Central memory CD8-positive, alpha-beta T cell (primary cell): ENCODE results near the gene PRKAG3.

Experiments
- ATAC-seq: fragments of 150-1000 bp; cut with Tn5 transposase; replicated peaks from 2 replicates; pipeline ENCODE4 v1.10.0; 2022; ENCODE audit warnings: mild to moderate bottlenecking, moderate FRiP score, moderate number of reproducible peaks; ENCODE audit not compliant: poor library complexity, severe bottlenecking; ENCODE audit errors: extremely low read depth
- DNase-seq, 2 donors: peaks; one replicate each; pipeline ENCODE4 v3.0.0; 2021; ENCODE audit warnings: low spot score in 2 of 2
- H3K27ac Mint-ChIP-seq: one replicate; pipeline ENCODE4 v1.8.0; 2022; ENCODE audit warnings: low read depth, mild to moderate bottlenecking, moderate library complexity, mixed read lengths
- H3K27me3 Mint-ChIP-seq: one replicate; pipeline ENCODE4 v1.8.0; 2022; ENCODE audit warnings: mixed read lengths
- H3K36me3 Mint-ChIP-seq: one replicate; pipeline ENCODE4 v1.8.0; 2022; ENCODE audit warnings: mild to moderate bottlenecking, moderate library complexity, mixed read lengths; ENCODE audit not compliant: insufficient read depth
- H3K4me1 Mint-ChIP-seq: one replicate; pipeline ENCODE4 v1.8.0; 2022; ENCODE audit warnings: mixed read lengths
- H3K4me3 Mint-ChIP-seq: one replicate; pipeline ENCODE4 v1.8.0; 2022; ENCODE audit warnings: mild to moderate bottlenecking, moderate library complexity, mixed read lengths
- H3K9me3 Mint-ChIP-seq: one replicate; pipeline ENCODE4 v1.8.0; 2022; ENCODE audit warnings: mixed read lengths

Gene PRKAG3

DNA sequence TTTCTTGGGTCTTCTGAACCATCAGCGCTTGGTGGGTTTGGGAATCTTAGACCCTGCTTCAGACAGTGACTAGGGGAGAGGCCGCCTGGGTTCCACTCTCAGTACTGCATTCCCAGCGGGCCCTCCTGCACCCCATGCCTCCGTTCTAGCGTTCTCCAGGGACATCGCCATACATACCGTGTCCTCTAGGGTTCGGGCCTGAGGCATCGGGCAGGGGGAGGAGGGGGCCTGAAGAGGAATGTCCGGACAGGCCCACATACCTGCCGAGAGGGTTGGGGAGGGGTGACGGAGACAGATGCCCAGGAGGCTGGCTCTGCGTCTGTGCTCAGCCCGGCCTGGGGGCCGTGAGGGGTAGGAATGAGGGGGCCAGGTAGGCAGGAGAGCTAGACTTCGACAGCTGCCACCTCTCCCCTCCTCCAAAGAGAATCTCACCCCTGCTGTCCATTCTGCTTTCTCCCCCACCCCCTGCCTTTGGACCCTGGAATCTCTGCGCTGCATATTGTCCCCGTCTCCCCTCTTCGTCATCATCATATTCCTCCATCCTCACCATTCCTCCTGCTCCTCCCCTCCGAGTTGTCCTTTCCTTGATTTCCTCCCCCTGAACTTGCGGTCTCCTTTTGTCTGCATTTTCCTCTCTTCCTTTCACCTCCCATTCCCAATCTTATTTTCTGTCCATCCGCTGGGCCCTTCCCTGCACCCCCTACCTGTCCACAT is 41.2 kb upstream of the PRKAG3 start:
- no peak overlapping the region for H3K27ac Mint-ChIP-seq
- peaks cover 35% of the 10 kb centered on the region for H3K4me1 Mint-ChIP-seq
- H3K27me3 Mint-ChIP-seq: peaks cover 43% of the 10 kb centered on the region
- H3K36me3 Mint-ChIP-seq: peaks cover 5% of the 10 kb centered on the region
- H3K4me3 Mint-ChIP-seq: peak overlapping the region; percentile 12
- ATAC-seq (no peak), DNase-seq (no peak)
- H3K9me3 Mint-ChIP-seq: no peaks in the 10 kb centered on the region

DNA sequence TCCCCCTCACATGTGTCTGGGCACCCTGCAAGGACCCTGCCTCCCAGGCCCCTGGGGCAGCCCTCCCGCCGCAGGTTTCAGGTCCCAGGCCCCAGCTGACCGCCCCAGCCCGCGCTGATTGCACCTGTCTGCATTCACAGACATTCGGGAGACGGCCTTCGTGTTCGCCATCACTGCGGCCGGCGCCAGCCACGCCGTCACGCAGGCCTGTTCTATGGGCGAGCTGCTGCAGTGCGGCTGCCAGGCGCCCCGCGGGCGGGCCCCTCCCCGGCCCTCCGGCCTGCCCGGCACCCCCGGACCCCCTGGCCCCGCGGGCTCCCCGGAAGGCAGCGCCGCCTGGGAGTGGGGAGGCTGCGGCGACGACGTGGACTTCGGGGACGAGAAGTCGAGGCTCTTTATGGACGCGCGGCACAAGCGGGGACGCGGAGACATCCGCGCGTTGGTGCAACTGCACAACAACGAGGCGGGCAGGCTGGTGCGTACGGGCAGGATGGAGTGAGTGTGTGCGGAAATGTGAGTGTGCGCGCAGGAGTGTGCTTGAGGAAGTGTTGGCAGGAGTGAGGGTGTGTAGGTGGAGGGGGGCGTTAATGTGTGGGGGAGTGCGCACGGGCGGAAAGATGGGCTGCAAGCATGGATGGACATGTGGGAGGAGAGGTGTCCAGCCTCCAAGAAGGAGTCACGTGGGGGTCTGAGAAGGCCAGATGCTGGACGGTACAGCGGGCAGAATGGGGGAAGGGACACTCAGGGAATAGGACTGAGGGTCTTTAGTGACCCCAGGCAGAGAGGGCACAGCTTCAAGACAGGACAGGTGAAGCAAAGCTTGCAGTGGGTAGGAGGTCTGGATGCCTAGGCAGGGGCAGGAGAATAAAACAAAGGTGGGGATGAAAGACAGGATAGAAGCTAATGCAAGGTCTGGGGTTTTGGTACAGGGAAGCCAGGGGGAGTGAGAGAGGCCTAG is 40.0 kb upstream of the PRKAG3 start:
- Mint-ChIP-seq H3K27me3 (peaks cover 50% of the 10 kb centered on the region), H3K4me3 (peak overlapping the region; percentile 70), H3K36me3 (peaks cover 3% of the 10 kb centered on the region), H3K9me3 (no peaks in the 10 kb centered on the region), H3K4me1 (peaks cover 30% of the 10 kb centered on the region), H3K27ac (peak overlapping the region; percentile 3)
- no peak for DNase-seq
- ATAC-seq: peak; percentile 42

DNA sequence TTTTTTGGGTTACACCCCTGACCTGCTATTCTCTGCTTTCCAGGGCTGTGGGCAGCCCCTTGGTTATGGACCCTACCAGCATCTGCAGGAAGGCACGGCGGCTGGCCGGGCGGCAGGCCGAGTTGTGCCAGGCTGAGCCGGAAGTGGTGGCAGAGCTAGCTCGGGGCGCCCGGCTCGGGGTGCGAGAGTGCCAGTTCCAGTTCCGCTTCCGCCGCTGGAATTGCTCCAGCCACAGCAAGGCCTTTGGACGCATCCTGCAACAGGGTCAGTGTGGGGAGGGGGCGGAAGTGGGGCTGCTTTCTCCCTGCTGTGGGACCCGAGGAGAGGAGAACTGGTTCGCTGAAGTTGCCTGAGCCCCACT is 39.4 kb upstream of the PRKAG3 start:
- Mint-ChIP-seq H3K36me3 (peaks cover 3% of the 10 kb centered on the region), H3K27ac (no peak overlapping the region), H3K9me3 (no peaks in the 10 kb centered on the region), H3K4me3 (peak overlapping the region; percentile 70), H3K27me3 (peaks cover 56% of the 10 kb centered on the region), H3K4me1 (peaks cover 27% of the 10 kb centered on the region)
- peak; percentile 12 for ATAC-seq
- no peak for DNase-seq

DNA sequence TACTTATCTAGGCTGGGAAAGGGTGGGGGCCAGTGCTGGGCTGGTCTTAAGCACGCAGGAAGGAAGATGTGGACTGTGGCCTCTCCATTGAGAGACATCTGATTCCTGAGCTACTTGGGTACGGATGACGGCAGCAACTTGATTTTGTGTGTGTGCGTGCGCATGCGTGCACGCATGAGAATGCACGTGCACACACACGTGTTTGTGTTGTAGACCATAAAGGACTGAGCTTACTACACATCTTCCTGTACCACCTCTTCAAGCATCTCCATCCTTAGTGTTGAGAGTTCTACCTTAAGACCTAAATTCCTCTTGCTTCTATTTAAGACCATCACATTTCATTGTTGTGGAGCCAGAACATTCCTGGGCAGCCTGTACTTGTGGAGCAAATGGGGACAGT is 37.5 kb upstream of the PRKAG3 start:
- Mint-ChIP-seq H3K4me3 (no peak overlapping the region), H3K4me1 (peaks cover 27% of the 10 kb centered on the region), H3K9me3 (no peaks in the 10 kb centered on the region), H3K36me3 (peaks cover 3% of the 10 kb centered on the region), H3K27ac (no peak overlapping the region), H3K27me3 (peaks cover 69% of the 10 kb centered on the region)
- DNase-seq: no peak
- ATAC-seq: no peak

DNA sequence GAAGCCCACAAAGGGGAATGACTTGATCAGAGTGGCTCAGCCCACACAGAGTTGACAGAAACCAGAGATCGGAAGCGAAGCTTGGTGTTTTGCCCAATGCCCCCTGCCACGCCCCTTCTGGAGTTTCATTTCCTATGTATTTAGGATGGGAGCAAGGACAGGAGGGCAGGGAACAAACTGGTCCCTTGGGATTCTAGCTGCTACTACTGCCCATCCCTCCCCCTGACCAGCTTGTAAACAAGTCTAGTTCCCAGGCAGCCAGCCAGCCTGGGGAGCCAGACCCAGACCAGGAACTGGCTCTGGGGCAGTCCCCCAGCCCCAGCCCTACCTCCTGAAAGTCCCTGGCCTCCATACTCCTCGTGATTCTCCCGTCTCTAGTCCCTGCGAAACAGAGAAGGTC is 36.3 kb upstream of the PRKAG3 start:
- Mint-ChIP-seq H3K27ac (no peak overlapping the region), H3K9me3 (no peaks in the 10 kb centered on the region), H3K4me3 (no peak overlapping the region), H3K36me3 (peaks cover 3% of the 10 kb centered on the region), H3K4me1 (peaks cover 23% of the 10 kb centered on the region), H3K27me3 (peaks cover 74% of the 10 kb centered on the region)
- DNase-seq (no peak), ATAC-seq (no peak)

DNA sequence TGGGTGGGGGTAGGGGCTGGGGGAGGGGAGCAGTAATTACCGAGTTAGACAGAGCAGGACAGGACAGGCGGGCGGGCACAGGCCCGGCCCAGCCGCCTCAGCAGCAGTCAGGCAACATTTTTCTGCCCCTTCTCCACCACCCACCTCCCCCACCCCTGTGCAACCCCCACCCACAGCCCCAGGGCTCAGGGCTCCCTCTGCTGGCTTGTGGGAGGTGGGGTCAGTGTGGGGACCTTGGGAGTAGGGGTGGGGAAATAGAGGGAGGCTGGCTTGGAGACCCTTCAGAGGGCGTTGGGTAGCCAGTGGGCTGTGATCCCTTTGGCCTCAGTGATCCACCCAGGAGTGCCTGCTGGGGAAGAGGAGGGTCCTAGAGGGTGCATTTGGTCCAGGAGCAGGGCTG is 34.4 kb upstream of the PRKAG3 start:
- ATAC-seq (no peak), DNase-seq (no peak)
- H3K36me3 Mint-ChIP-seq: no peaks in the 10 kb centered on the region
- H3K4me1 Mint-ChIP-seq: peaks cover 9% of the 10 kb centered on the region
- no peak overlapping the region for H3K27ac Mint-ChIP-seq
- H3K9me3 Mint-ChIP-seq: no peaks in the 10 kb centered on the region
- H3K27me3 Mint-ChIP-seq: peaks cover 75% of the 10 kb centered on the region
- no peak overlapping the region for H3K4me3 Mint-ChIP-seq

DNA sequence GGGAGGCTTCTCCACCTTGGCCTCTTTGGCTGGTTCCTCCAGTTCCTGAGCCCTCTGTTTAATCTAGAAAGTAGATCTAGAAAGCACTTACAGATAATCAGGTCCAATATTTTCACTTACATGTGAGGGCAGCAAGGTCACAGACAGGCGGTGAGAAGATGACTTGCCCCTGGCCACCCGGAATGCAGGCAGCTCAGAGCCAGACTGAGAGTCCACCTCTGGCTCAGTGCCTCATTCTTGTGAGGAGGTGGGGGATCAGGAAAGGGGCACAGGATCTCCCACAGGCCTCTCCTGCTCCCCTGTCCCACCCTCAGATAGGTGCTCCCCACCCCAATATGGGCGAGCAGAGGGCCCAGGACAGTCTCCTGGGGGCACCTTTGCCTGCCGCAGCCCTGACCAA is 33.8 kb upstream of the PRKAG3 start:
- ATAC-seq (no peak), DNase-seq (no peak)
- Mint-ChIP-seq H3K9me3 (no peaks in the 10 kb centered on the region), H3K36me3 (no peaks in the 10 kb centered on the region), H3K27ac (no peak overlapping the region), H3K27me3 (peaks cover 75% of the 10 kb centered on the region), H3K4me1 (peaks cover 9% of the 10 kb centered on the region), H3K4me3 (no peak overlapping the region)

DNA sequence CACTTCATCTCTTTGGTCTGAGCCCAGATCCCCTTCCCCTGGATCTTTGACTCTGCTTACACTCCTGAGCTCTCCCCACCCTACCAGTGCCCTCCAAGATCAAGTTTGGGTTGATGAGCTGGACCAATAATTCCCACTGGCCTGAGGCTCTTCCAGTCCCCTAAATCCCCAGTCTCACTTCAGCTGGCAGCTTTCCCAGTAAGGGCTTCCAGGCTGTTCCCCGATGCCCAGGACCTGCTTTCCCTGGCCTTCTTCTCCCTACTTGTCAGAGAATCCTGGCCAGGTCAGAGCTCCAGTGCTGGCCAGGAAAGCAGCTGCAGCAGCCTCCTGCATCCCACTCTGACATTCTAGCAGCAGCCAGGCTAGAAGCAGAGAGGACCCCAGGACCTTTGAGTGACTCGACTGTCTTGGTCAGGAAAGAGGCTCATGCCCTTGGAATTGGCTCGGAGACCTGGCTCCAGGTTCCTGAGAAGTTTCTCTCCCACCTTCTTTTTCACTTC is 31.5 kb upstream of the PRKAG3 start:
- Mint-ChIP-seq H3K36me3 (no peaks in the 10 kb centered on the region), H3K27ac (no peak overlapping the region), H3K9me3 (no peaks in the 10 kb centered on the region), H3K4me1 (peaks cover 13% of the 10 kb centered on the region), H3K4me3 (no peak overlapping the region), H3K27me3 (peaks cover 83% of the 10 kb centered on the region)
- DNase-seq (no peak), ATAC-seq (no peak)

DNA sequence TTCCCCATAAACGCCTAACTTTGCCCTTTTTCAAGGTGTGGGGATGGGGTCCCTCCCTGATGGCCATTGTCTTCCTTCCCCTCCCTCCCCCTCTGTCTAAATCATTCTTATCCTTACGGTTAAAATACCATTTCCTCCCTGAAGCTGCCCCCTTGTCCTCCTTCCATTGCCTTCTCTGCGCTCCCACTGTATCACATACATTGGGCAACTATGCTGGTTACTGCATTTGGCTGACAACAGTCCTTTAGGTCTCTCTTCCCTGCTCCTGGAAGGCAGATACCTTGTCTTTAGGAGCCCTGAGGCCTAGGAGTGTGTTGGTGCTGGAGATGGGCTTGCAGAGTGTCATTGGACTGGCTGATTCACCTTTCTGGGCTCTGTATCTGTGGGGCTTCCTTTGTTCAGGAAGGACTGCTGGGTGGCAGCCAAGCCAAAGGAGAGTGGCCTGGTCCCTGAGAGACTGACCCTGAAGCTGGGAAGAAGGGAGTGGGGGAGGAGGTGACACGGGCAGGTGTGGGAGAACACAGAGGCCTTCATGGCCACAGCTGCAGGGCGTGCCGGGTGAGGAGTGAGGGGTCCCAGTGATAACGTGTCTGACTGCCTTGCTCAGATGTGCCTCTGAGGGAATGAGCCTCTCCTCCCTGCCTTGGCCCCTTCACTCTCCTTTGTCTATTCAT is 30.2 kb upstream of the PRKAG3 start:
- ATAC-seq (no peak), DNase-seq (no peak)
- Mint-ChIP-seq H3K27me3 (peaks cover 90% of the 10 kb centered on the region), H3K4me3 (no peak overlapping the region), H3K27ac (no peak overlapping the region), H3K9me3 (no peaks in the 10 kb centered on the region), H3K36me3 (no peaks in the 10 kb centered on the region), H3K4me1 (peaks cover 13% of the 10 kb centered on the region)

DNA sequence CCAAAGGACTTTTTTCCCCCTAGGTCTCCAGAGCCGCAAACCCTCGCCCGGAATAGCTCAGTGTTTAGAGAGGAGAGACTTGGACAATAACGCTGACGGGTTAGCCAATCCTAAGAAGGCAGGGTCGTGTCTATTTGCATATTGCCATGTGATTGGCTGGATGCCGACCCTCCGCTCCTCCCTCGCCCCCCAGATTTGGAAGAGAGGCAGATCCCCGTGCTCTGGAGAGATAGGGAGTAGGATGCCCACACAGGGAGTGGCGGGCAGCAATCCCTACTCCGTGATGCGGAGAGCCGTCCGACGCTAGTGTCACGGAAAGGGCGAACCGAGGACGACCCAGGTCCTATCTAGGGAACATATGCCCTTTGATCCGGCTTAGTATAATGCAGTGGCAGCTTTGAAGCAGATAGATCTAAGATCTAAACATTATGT is 29.4 kb upstream of the PRKAG3 start:
- Mint-ChIP-seq H3K4me3 (peak overlapping the region; percentile 72), H3K4me1 (peaks cover 13% of the 10 kb centered on the region), H3K9me3 (no peaks in the 10 kb centered on the region), H3K36me3 (no peaks in the 10 kb centered on the region), H3K27ac (no peak overlapping the region), H3K27me3 (peaks cover 91% of the 10 kb centered on the region)
- ATAC-seq: peak; percentile 37
- DNase-seq: no peak

DNA sequence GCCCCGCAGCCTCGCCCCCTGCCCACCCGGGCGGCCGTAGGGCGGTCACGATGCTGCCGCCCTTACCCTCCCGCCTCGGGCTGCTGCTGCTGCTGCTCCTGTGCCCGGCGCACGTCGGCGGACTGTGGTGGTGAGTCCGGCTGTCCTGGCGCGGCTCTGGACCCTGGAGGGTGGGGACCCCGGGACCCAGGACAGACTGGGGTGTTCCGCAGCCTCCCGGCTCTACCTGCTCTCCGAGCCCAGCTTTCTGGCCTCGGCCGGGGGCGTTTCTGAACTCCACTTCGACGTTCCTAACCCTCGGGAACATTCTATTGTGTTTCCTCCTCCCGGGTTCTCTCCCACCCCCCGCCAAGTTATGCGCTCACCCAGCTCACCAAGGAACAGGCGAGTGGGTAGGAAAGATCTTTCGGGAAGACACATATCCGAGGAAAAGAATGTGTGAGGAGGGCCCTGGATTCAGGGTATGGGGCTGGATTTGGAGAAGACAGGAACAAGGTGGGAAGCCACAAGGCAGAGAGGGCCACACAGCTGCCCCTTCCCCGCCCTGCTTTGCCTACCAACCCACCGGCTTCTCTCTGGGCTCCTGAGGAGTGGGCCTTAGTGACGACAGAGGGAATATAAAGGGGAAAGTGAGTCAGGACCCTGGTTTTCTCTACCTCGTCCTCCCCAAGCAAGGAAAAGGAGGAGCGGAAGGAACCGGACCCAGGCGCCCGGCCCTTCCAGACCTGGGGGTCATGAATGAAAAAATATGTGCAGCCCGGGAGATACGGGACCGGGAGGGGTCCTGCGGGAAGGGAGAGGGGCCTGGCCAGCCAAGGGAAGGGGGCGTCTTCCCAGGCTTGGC is 28.6 kb upstream of the PRKAG3 start:
- Mint-ChIP-seq H3K27ac (no peak overlapping the region), H3K27me3 (peaks cover 97% of the 10 kb centered on the region), H3K36me3 (no peaks in the 10 kb centered on the region), H3K4me1 (peaks cover 13% of the 10 kb centered on the region), H3K4me3 (peak overlapping the region; percentile 72), H3K9me3 (no peaks in the 10 kb centered on the region)
- ATAC-seq (no peak), DNase-seq (no peak)

DNA sequence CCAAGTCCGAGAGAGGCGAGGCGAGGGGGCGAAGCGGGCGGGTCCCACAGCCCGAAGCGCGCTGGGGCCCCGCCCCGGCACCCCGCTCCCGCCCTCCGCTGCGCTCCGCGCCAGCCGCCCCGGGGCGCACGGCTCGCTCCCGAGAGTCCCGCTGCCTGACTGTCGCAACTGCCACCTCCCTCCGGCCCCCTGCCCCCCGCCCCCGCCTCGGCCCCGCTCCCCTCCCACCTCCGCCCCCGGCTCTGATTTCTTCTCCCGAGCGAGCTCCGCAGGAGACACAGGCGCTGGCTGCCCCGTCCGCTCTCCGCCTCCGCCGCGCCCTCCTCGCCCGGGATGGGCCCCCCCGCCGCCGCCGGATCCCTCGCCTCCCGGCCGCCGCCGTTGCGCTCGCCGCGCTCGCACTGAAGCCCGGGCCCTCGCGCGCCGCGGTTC is 28.0 kb upstream of the PRKAG3 start, which contains the start of gene WNT6:
TSS of gene WNT6 (plus strand) at position 250 of the 432 bp plus-strand sequence. CDS start 233 bp downstream, outside the sequence.
- ATAC-seq (no peak), DNase-seq (no peak)
- H3K9me3 Mint-ChIP-seq: no peaks in the 10 kb centered on the region
- peak within 1 kb of the TSS; percentile 72 for H3K4me3 Mint-ChIP-seq
- peaks cover 13% of the 10 kb centered on the region for H3K4me1 Mint-ChIP-seq
- H3K27me3 Mint-ChIP-seq: peaks cover 97% of the 10 kb centered on the region
- H3K27ac Mint-ChIP-seq: no peak within 1 kb of the TSS
- H3K36me3 Mint-ChIP-seq: peaks cover 1% of the 10 kb centered on the region
